Stomach (tissue), 4 donors: ENCODE data around the gene POLE4.

Source experiments
- POLR2A ChIP-seq, 4 donors: fragments of 450-650 bp; IDR thresholded peaks; one replicate each; pipeline ENCODE4 v1.6.1; 2016; ENCODE audit warnings: antibody characterized with exemption in 4 of 4, control low read depth in 2 of 4, mild to moderate bottlenecking in 1 of 4, moderate library complexity in 1 of 4
- TF ChIP-seq, protein P1 (sequence below), 7 experiments: fragments of 450-650 bp in 4 of 7; fragments of 200-600 bp in 3 of 7; sonication (generic) in 3 of 7; IDR thresholded peaks; one replicate each; pipeline ENCODE4 v1.5.1; 2016 to 2019; ENCODE audit warnings: antibody characterized with exemption in 7 of 7, control low read depth in 2 of 7, mild to moderate bottlenecking in 1 of 7

DNA sequence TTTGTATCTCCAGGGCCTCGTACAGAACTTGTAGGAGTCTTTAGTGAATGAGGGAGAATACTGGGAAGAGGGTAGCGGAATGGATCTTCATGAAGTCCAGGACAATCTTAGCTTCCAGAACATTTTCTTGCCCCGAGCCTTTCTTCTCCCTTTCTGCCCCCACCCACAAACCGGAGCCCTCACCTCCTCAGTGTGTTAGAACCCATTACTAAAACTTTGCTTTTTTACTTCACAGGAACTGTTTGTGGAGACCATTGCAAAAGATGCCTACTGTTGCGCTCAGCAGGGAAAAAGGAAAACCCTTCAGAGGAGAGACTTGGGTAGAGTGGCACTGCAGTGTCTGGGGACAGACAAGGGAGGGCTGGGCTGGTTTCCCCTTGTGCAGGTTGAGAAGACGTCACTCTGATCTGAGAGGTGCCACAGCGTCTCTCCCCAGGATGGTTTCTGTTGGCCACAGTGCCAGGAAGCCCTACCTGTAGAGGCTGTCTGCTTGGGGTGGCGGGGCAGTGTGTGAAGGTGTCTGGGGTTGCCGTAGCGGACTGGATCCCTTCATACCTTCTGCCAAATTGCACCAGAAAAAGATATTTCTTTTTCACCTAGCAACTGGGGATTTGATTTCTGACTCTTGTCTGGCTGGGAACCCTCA, 786 bp downstream of the POLE4 start:
- TF ChIP-seq, protein P1, sequence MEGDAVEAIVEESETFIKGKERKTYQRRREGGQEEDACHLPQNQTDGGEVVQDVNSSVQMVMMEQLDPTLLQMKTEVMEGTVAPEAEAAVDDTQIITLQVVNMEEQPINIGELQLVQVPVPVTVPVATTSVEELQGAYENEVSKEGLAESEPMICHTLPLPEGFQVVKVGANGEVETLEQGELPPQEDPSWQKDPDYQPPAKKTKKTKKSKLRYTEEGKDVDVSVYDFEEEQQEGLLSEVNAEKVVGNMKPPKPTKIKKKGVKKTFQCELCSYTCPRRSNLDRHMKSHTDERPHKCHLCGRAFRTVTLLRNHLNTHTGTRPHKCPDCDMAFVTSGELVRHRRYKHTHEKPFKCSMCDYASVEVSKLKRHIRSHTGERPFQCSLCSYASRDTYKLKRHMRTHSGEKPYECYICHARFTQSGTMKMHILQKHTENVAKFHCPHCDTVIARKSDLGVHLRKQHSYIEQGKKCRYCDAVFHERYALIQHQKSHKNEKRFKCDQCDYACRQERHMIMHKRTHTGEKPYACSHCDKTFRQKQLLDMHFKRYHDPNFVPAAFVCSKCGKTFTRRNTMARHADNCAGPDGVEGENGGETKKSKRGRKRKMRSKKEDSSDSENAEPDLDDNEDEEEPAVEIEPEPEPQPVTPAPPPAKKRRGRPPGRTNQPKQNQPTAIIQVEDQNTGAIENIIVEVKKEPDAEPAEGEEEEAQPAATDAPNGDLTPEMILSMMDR (IDR thresholded peaks at IDR 0.05), result no peak
- TF ChIP-seq POLR2A (IDR thresholded peaks at IDR 0.05), result no peak
